Activated CD4-positive, alpha-beta T cell treated with anti-CD3 and anti-CD28 coated beads, Interleukin-2, amount 10 ng/mL, durations not matched to agents 24 days and 14 days (primary cell): Measurements from ENCODE around the gene FAM184A. TPM values are rescaled to one million over a fixed set of nuclear protein-coding genes. Genes with fewer than 3 reads are reported as not detected.

ENCODE experiments used
- DNase-seq: peaks from one replicate; pipeline ENCODE4 v3.0.0; 2022
- H3K27ac Mint-ChIP-seq: one replicate; pipeline ENCODE4 v1.8.0; 2022; ENCODE audit warnings: mild to moderate bottlenecking, mixed read lengths
- H3K27me3 Mint-ChIP-seq: one replicate; pipeline ENCODE4 v1.8.0; 2022; ENCODE audit warnings: mixed read lengths
- H3K36me3 Mint-ChIP-seq: one replicate; pipeline ENCODE4 v1.8.0; 2022; ENCODE audit warnings: low read depth, mild to moderate bottlenecking, mixed read lengths
- H3K4me1 Mint-ChIP-seq: one replicate; pipeline ENCODE4 v1.8.0; 2021; ENCODE audit warnings: mixed read lengths
- H3K4me3 Mint-ChIP-seq: one replicate; pipeline ENCODE4 v1.8.0; 2022; ENCODE audit warnings: mild to moderate bottlenecking, moderate library complexity, mixed read lengths
- H3K9me3 Mint-ChIP-seq: one replicate; pipeline ENCODE4 v1.8.0; 2021; ENCODE audit warnings: mixed read lengths
- intact Hi-C: fragments of 100-400 bp; cut with micrococcal nuclease; formaldehyde crosslinking; loops from one replicate; pipeline ENCODE4 v1.15.1; 2023
- total RNA-seq: library from RNA; stranded (reverse); gene quantifications from 2 replicates; pipeline ENCODE4 v1.2.3, GENCODE V29; 2022

The FAM184A gene
- total RNA-seq, 1 donor from 2014 or later, result 7.5 TPM

DNA sequence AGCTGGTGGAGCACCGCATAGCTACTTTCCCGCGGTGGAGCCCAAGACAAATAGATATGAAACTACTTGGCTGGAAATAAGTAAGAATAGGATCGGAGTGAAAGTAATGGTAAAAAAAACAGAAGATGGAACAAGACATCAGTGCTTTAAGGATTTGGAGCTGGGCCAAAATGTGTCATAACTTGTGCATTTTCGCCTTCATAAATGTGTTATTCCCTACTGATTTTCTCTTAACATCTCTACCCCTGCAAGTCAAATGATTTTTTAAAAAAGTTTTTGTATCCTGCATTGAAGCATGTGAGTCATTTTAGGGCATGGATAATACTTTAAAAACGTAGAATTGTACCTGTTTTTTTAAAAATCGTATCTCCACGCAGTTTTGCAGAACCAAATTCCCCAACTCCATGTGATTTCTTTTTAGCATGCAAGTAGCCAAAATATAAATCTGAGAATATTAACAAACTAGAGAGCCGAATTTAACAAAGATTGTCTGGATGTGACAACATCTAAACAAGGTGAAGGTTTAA is 882 bp upstream of the FAM184A start:
- Mint-ChIP-seq H3K27me3 (peaks cover 6% of the 10 kb centered on the region), H3K9me3 (peaks cover 10% of the 10 kb centered on the region), H3K27ac (peak overlapping the region; percentile 93), H3K4me3 (peak overlapping the region; percentile 93), H3K4me1 (peaks cover 33% of the 10 kb centered on the region), H3K36me3 (no peaks in the 10 kb centered on the region)
- no peak for DNase-seq
- intact Hi-C loops, result loop anchor here (1.0 to 10.0 kb wide), 5 partner anchors 33 to 425 kb away; partner anchors contain the start of genes CEP85L and MCM9

DNA sequence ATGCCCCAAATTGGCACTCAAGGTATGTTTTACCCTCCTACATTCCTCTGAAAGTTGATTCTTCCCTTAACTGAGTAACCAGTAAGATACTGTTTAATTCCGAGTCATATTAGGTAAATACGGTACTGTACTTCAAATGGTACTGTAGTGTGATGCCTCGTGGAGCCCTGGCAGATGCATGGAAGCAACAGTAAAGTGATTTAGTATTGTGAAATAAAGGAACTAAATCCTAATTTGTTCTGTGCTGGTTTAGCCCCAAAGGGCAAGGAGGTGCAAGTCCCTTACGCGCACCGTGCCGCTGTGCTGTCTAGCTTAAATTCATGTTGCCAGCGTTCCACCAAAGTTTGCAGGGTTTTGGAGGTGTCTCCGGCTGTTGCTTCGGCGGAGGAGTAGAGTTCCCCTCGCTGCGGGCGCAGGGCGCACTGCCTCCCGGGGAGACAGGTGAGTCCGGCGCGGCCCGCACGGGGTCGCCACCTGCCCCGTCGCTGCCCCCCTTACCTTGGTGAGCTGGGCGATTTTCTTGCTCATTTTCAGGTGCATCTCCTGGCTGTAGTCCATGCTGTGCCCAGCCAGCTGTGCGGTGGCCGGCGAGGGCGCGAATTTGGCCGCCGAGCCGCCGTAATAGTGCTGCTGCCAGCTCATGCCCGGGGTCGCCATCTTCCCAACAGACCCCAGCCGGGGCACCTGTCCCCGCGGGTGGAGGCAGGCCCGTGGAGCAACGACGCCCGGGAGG is 655 bp downstream of the FAM184A start:
- intact Hi-C loops, result loop anchor here (1.0 to 10.0 kb wide), 6 partner anchors 34 to 423 kb away; partner anchors contain the start of genes CEP85L and MAN1A1
- peaks cover 6% of the 10 kb centered on the region for H3K27me3 Mint-ChIP-seq
- peaks cover 6% of the 10 kb centered on the region for H3K9me3 Mint-ChIP-seq
- H3K4me3 Mint-ChIP-seq, result peak overlapping the region; percentile 85
- H3K4me1 Mint-ChIP-seq, result peaks cover 44% of the 10 kb centered on the region
- peak; percentile 87 for DNase-seq
- H3K36me3 Mint-ChIP-seq, result no peaks in the 10 kb centered on the region
- peak overlapping the region; percentile 80 for H3K27ac Mint-ChIP-seq

DNA sequence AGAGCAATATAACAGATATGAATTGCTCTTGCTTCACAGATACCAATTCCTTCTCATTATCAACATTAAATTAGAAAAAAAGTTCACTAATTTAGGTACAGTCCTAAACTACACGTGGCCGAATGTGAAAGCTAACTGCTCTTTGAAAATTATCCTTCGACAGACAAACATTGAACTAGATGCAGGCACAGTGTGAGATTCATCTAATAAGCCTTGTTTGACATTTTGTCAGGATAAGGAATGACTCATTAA is 1.1 kb downstream of the FAM184A start:
- Mint-ChIP-seq H3K4me3 (peak overlapping the region; percentile 85), H3K27ac (peak overlapping the region; percentile 80), H3K4me1 (peaks cover 44% of the 10 kb centered on the region), H3K36me3 (no peaks in the 10 kb centered on the region), H3K27me3 (peaks cover 6% of the 10 kb centered on the region), H3K9me3 (peaks cover 6% of the 10 kb centered on the region)
- DNase-seq, result no peak
- intact Hi-C loops, result loop anchor here (1.0 to 10.0 kb wide), 6 partner anchors 34 to 423 kb away; partner anchors contain the start of genes CEP85L and MAN1A1

DNA sequence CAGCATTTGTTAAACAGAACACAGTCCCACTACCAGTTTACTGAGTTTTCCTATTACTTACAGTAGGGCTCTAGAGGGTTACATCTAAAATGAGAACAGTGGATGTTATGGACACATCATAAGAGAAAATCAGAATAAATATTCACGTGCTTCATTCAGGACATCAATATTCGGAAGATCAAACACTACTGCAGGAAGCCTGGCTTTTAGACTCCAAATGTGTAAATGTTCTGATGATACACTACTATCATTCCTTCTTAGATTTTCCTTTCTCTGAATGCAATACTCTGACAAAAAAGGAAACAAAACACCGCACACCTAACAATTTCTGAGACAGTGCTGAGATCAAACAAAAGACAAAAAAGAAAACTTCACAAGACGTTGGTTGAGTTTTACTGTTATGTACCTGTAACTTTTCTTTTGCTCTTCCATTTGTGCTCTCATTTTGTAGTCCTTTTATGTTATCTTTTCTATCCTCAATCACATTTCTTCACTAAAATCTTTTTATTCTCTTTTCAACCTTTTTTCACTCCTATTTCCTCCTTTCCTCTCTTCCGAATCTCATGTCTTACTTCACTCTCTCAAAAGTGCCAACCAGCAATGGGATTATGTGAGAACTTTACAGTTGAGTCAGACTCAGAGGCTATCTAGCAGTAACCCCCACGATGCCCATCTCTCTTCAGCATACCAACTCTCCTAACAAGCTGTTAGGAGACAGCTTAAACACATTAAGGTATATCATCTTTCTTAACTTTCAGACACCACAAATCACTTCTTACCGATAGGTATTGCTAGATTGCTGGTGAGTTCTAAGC is 1.7 kb downstream of the FAM184A start:
- DNase-seq, result peak; percentile 65
- intact Hi-C loops, result loop anchor here (1.0 to 10.0 kb wide), 8 partner anchors 24 to 422 kb away; partner anchors contain the start of genes ASF1A, CEP85L and MAN1A1
- Mint-ChIP-seq H3K9me3 (peaks cover under 1% of the 10 kb centered on the region), H3K27ac (peak overlapping the region; percentile 80), H3K4me1 (peaks cover 44% of the 10 kb centered on the region), H3K4me3 (peak overlapping the region; percentile 85), H3K36me3 (no peaks in the 10 kb centered on the region), H3K27me3 (peaks cover 6% of the 10 kb centered on the region)

DNA sequence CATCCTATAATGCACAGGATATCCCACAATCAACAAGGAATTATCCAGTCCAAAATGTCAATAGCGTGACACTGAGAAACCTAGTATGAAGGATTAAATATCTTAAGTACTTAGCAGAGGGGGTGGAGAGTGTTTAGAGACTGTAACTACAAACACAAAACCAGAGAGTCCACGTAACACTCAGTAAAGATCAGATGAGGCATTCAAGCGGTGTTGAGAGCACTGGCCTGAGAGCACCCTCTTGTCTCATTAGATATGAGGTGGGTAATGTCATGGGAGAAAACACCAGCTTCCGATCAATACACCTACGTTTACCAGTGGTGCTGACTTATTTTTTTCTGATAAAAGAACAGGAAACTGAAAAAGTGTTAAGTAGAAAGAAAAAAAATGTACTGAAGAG is 2.3 kb downstream of the FAM184A start:
- Mint-ChIP-seq H3K4me1 (peaks cover 44% of the 10 kb centered on the region), H3K27ac (peak overlapping the region; percentile 80), H3K36me3 (no peaks in the 10 kb centered on the region), H3K27me3 (peaks cover 6% of the 10 kb centered on the region), H3K9me3 (no peaks in the 10 kb centered on the region), H3K4me3 (peak overlapping the region; percentile 85)
- intact Hi-C loops, result loop anchor here (1.0 to 10.0 kb wide), 7 partner anchors 24 to 421 kb away; partner anchors contain the start of genes ASF1A, CEP85L and MAN1A1
- peak; percentile 66 for DNase-seq

DNA sequence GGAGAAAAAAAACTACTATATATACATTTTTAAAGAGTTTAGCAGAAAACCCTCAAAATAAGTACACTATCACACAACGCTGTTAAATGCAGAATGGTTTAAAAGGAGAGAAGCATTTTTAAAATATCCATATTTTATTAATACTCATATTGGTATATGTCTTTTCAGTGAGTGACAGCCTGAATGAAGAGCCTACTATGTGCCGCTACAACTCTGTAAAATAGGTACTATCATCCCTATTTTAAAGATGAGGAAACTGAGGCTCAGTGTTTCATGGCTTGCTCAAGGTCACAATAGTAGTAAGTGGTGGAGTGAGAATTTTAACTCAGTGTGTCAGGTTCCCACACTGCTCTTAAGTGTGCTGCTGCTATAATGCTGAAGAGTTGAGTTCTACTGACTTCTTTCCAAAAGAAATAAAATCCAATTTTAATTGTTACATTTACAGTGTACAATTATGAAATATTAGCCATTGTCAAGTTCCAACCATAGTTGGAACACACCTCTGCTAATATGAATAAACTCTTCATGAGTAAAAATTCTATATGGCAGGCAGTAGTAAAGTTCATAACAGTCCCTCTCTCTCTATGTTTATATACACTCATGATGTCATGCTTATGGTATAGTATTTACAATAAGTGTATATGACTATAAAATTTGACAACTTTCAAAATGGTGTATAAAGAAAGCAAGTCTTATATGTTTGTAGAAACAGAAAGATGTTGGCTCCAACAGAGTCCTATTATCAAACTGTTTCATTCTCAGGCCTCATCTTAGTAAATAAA is 3.1 kb downstream of the FAM184A start:
- Mint-ChIP-seq H3K36me3 (no peaks in the 10 kb centered on the region), H3K27me3 (peaks cover 6% of the 10 kb centered on the region), H3K9me3 (no peaks in the 10 kb centered on the region), H3K4me3 (peak overlapping the region; percentile 85), H3K4me1 (peaks cover 44% of the 10 kb centered on the region), H3K27ac (peak overlapping the region; percentile 80)
- DNase-seq, result no peak
- intact Hi-C loops, result loop anchor here (5.0 to 10.0 kb wide), 4 partner anchors 37 to 421 kb away; partner anchors contain the start of gene CEP85L

DNA sequence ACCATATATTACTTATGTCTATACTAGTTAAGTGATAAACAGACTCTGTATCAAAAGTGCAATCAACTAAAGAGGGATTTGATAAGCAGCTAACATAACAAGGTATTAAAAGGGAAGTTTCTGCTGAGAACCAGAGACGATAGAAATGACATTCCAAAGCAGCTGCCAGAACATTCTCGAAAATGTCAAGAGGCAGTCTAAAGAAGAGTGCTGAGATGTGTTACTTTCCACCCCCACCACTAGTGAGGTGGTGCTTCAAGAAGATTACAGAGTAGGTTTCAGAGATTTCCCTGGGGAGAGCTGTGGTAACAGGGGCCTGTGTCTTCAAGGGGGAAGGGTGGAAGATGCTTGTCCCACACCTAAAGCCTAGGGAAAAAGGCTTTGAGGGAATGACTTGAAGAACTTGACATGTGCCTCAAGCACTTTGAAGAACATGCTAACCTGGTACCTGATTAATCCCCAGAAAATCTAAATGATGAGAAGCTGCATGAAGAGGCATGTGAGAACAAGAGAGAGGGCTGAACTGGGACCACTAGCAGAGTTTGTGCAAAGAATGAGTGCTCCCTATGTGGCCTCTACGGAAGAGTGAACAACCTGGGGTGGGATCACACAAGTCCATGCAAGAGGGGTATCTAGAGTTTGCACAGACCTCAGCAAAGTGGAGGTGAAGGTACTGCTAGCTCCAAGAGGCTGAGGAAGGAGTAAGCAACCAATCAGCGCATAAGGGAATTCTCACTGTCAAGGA is 5.0 kb downstream of the FAM184A start:
- no peaks in the 10 kb centered on the region for H3K36me3 Mint-ChIP-seq
- no peak overlapping the region for H3K4me3 Mint-ChIP-seq
- no peaks in the 10 kb centered on the region for H3K9me3 Mint-ChIP-seq
- no peak for DNase-seq
- peaks cover 37% of the 10 kb centered on the region for H3K4me1 Mint-ChIP-seq
- intact Hi-C loops, result loop anchor here (10.0 kb wide), 2 partner anchors 349 to 419 kb away; partner anchors contain the start of gene CEP85L
- H3K27ac Mint-ChIP-seq, result peak overlapping the region; percentile 7
- no peaks in the 10 kb centered on the region for H3K27me3 Mint-ChIP-seq

DNA sequence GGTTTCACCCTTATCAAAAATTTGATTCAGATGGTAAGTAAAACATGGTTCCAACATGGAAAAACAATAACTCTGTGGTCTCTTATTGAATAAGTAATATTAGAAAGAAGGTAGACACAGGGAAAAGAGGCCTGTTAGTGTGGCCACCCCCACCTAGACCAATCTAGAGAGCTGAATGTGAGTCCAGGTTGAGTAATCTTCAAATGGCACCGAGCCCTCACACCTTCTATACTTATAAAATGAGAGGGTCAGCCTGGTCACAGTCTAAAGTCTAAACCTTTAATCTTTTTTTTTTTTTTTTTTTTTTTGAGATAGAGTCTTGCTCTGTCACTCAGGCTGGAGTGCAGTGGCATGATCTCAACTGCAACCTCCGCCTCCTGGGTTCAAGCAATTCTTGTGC is 6.9 kb downstream of the FAM184A start:
- Mint-ChIP-seq H3K4me1 (peaks cover 24% of the 10 kb centered on the region), H3K9me3 (no peaks in the 10 kb centered on the region), H3K4me3 (no peak overlapping the region), H3K27me3 (no peaks in the 10 kb centered on the region), H3K36me3 (no peaks in the 10 kb centered on the region), H3K27ac (no peak overlapping the region)
- DNase-seq, result no peak
- intact Hi-C loops, result loop anchor here (10.0 kb wide), 2 partner anchors 347 to 417 kb away; partner anchors contain the start of gene CEP85L

DNA sequence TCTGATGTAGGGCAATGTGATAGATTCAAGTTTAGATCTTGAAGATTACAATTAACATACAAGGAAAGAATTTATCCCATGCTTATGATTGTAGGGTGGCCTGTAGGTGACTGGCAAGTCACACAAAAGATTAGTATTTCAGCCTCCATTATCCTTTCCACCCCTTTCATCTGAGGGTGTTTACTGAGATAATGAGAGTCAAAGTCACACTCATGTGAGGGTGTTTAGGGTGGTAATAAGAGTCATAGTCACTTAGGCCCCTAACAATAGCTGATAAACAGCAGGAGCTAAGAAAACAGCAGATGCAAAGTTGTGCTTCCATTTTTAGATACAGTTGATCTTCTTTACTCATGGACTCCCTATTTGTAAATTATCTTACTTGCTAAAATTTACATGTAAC is 11.4 kb downstream of the FAM184A start:
- DNase-seq, result no peak
- no peaks in the 10 kb centered on the region for H3K36me3 Mint-ChIP-seq
- H3K4me1 Mint-ChIP-seq, result no peaks in the 10 kb centered on the region
- no peak overlapping the region for H3K27ac Mint-ChIP-seq
- H3K9me3 Mint-ChIP-seq, result no peaks in the 10 kb centered on the region
- intact Hi-C loops, result no loop called here
- no peak overlapping the region for H3K4me3 Mint-ChIP-seq
- H3K27me3 Mint-ChIP-seq, result no peaks in the 10 kb centered on the region

DNA sequence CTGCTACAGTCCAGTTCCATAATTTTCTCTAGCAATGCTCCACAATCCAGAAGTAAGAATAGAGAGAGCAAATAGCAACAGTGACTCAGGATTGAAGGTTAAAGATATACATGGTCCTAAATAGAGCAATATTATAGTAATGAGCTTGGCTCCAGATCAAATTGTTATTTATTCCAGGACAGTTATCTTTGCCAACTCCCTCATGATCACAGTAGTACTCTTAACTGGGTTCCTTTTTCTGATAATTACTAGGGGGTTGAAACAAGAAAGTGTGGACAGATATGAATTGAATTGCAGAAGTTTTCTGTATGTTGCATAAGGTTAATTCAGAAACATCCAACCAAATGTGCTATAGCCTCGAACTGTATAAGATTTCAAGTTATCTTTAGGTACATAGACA is 11.9 kb downstream of the FAM184A start:
- intact Hi-C loops, result no loop called here
- no peaks in the 10 kb centered on the region for H3K4me1 Mint-ChIP-seq
- H3K36me3 Mint-ChIP-seq, result no peaks in the 10 kb centered on the region
- H3K27ac Mint-ChIP-seq, result no peak overlapping the region
- H3K4me3 Mint-ChIP-seq, result no peak overlapping the region
- H3K27me3 Mint-ChIP-seq, result no peaks in the 10 kb centered on the region
- DNase-seq, result no peak
- H3K9me3 Mint-ChIP-seq, result no peaks in the 10 kb centered on the region

DNA sequence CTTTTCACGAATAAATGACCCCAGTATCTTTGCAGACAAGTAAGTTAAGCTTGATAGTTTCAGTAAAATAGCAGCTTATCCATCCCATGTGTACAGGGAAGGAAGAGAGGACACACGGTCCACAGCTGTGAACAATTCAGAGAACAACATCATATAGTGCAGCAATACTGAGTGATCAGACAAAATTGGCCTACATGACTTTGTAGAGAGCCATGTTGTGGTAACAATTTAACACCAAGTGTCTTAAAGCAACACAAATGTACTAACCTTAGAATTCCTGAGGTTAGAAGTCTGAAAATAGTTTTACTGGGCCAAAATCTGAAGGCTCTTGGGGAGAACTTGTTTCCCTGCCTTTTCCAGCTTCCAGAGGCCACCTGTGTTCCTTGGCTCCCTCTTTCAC is 12.5 kb downstream of the FAM184A start:
- Mint-ChIP-seq H3K4me3 (no peak overlapping the region), H3K27ac (no peak overlapping the region), H3K27me3 (no peaks in the 10 kb centered on the region), H3K36me3 (no peaks in the 10 kb centered on the region), H3K4me1 (no peaks in the 10 kb centered on the region), H3K9me3 (no peaks in the 10 kb centered on the region)
- intact Hi-C loops, result no loop called here
- DNase-seq, result no peak

DNA sequence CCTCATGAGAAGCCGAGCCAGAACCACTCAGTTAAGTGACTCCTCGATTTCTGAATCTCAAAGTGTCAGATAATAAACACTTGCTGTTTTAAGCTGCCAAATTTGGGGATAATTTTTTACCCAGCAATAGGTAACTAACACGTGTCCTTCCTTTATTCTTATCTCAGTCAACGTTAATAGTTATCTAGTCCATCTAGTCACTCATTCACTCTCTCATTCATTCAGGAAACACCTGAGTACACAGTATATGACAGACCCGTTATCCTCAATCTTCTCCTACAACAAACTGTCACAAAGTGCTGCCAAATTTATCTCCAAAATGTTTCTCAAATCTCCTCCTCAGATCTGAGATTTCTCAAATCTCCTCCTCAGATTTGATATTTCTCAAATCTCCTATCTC is 13.1 kb downstream of the FAM184A start:
- Mint-ChIP-seq H3K36me3 (no peaks in the 10 kb centered on the region), H3K27me3 (no peaks in the 10 kb centered on the region), H3K27ac (no peak overlapping the region), H3K4me3 (no peak overlapping the region), H3K9me3 (no peaks in the 10 kb centered on the region), H3K4me1 (no peaks in the 10 kb centered on the region)
- intact Hi-C loops, result no loop called here
- no peak for DNase-seq

DNA sequence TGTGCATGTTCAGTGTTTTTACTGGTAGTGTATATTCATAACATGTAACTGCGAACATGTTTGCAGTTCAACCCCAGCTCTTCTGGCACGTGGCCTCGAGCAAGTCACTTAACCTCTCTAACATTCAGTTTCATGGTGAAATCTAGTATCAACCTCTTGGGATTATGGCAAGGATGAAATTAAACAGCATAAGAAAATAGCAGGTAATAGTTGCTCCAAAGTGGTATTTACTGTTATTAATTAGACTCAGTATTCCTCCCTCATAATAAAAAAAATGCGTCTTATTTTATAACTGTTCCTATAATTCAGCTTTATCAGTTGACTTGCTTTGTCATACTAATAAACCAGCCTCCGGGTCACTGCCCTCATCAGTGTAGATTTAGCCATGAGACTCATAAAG is 15.0 kb downstream of the FAM184A start:
- Mint-ChIP-seq H3K27ac (no peak overlapping the region), H3K9me3 (no peaks in the 10 kb centered on the region), H3K27me3 (no peaks in the 10 kb centered on the region), H3K36me3 (peaks cover 2% of the 10 kb centered on the region), H3K4me3 (no peak overlapping the region), H3K4me1 (peaks cover 3% of the 10 kb centered on the region)
- DNase-seq, result no peak
- intact Hi-C loops, result no loop called here
